A549 (cell line): ENCODE results near the gene ABHD17A.

Source experiments
- CTCF ChIP-seq: fragments of >200 bp; sonication (Bioruptor Twin); formaldehyde crosslinking; IDR thresholded peaks from 3 replicates; pipeline ENCODE4 v1.5.1; 2016
- MAFK ChIP-seq: fragments of 450-650 bp; IDR thresholded peaks from 2 replicates; pipeline ENCODE4 v1.6.1; 2014; ENCODE audit not compliant: partially characterized antibody
- PHF8 ChIP-seq: fragments of 200-600 bp; sonication (generic); IDR thresholded peaks from 2 replicates; pipeline ENCODE4 v1.6.1; 2016; ENCODE audit warnings: low read depth, mild to moderate bottlenecking, antibody characterized with exemption, moderate library complexity, borderline replicate concordance
- POLR2A ChIP-seq: IDR thresholded peaks from 2 replicates; pipeline ENCODE4 v1.6.1; 2012; ENCODE audit warnings: mild to moderate bottlenecking, low read length
- USF2 ChIP-seq: fragments of 450-650 bp; IDR thresholded peaks from 2 replicates; pipeline ENCODE4 v1.6.1; 2014; ENCODE audit warnings: antibody characterized with exemption
- ZFP36 ChIP-seq: fragments of 450-650 bp; IDR thresholded peaks from 2 replicates; pipeline ENCODE4 v1.6.1; 2014; ENCODE audit warnings: borderline replicate concordance; ENCODE audit not compliant: partially characterized antibody

GRCh38 chr19:1855040-1855827 lies 30.1 kb downstream of the ABHD17A start:
- no peak for TF ChIP-seq CTCF
- no peak for TF ChIP-seq USF2
- TF ChIP-seq ZFP36, result no peak
- TF ChIP-seq POLR2A, result no peak
- no peak for TF ChIP-seq MAFK
- TF ChIP-seq PHF8, result no peak
